ENCODE results near the gene MYH10.

Gene MYH10

DNA sequence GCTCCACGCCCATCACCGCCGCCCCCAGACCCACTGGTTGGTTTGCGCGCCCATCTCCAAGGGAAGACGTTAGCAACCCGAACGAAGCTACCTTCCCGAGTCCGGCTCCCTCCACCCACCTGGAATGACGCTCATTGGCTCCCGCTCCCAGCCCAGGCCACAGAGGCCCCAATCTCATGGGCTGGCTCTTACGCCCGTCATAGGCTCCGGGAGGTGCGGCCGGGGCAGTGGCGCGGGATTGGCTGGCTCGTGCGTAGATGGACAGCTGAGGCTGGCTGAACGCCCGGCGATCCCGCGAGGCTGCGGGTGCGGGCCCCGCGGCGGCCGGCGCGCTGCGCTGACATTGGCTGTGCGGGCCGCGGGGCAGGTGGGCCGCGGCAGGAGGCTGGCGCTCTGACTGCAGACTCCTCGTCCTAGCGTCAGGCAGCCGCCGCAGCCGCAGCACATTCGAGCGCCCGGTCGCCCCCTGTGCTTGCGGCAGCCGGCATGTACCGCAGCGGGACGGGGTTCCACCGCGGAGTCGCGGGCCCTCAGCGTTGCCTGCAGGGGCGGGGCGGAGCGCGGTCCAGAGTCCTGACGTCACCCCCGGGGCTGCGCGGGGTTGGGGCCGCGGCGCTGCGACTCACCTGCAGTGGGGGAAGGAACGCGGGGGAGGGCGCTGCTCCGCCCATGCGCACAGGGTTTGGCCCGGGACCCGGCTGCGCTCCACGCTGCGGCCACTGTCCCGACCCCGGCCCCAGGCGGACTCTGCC is 453 bp upstream of the MYH10 start:
- peak overlapping the region; percentile 96 for H3K4me2 ChIP-seq (ENCODE audit: low read length)
- no peaks in the 10 kb centered on the region for H3K9me3 ChIP-seq (ENCODE audit: control insufficient read depth, insufficient read depth, low read length)
- no peaks in the 10 kb centered on the region for H3K36me3 ChIP-seq (ENCODE audit: control insufficient read depth, low read length)
- H4K20me1 ChIP-seq (ENCODE audit: control insufficient read depth, insufficient read depth, low read depth, low read length) = peaks cover 3% of the 10 kb centered on the region; the same call in 1 of the 2 replicates
- peak overlapping the region; percentile 39 for H3K27ac ChIP-seq (ENCODE audit: low read depth, low read length)
- TF ChIP-seq CTCF (IDR thresholded peaks at IDR 0.05; ENCODE audit: low read depth, low read length, poor library complexity, severe bottlenecking) (peak; percentile 52), EZH2phosphoT487 (IDR thresholded peaks at IDR 0.05; ENCODE audit: borderline replicate concordance, low read length) (no peak)
- H3K4me3 ChIP-seq (ENCODE audit: low read length) = peak overlapping the region; percentile 96
- no peaks in the 10 kb centered on the region for H3K9me2 ChIP-seq (replicated peaks; ENCODE audit: control insufficient read depth, low read length)
- H3K79me2 ChIP-seq (ENCODE audit: control insufficient read depth, low read length) = peaks cover 40% of the 10 kb centered on the region
- H3F3A ChIP-seq (ENCODE audit: control insufficient read depth, insufficient read depth) = no peaks in the 10 kb centered on the region
- peaks cover 19% of the 10 kb centered on the region for H3K4me1 ChIP-seq (ENCODE audit: control insufficient read depth, low read length)
- peaks cover 12% of the 10 kb centered on the region for H3K27me3 ChIP-seq (ENCODE audit: control insufficient read depth, low read length)

GRCh38 chr17:8629371-8630226 is 926 bp downstream of the MYH10 start:
- H3F3A ChIP-seq (ENCODE audit: control insufficient read depth, insufficient read depth) = no peaks in the 10 kb centered on the region
- peak overlapping the region; percentile 96 for H3K4me2 ChIP-seq (ENCODE audit: low read length)
- no peaks in the 10 kb centered on the region for H3K9me2 ChIP-seq (replicated peaks; ENCODE audit: control insufficient read depth, low read length)
- no peak overlapping the region for H3K27ac ChIP-seq (ENCODE audit: low read depth, low read length)
- H3K9me3 ChIP-seq (ENCODE audit: control insufficient read depth, insufficient read depth, low read length) = no peaks in the 10 kb centered on the region
- TF ChIP-seq CTCF (IDR thresholded peaks at IDR 0.05; ENCODE audit: low read depth, low read length, poor library complexity, severe bottlenecking) (no peak), EZH2phosphoT487 (IDR thresholded peaks at IDR 0.05; ENCODE audit: borderline replicate concordance, low read length) (no peak)
- H3K36me3 ChIP-seq (ENCODE audit: control insufficient read depth, low read length) = no peaks in the 10 kb centered on the region
- H3K4me3 ChIP-seq (ENCODE audit: low read length) = peak overlapping the region; percentile 96
- H3K27me3 ChIP-seq (ENCODE audit: control insufficient read depth, low read length) = peaks cover 12% of the 10 kb centered on the region
- peaks cover 19% of the 10 kb centered on the region for H3K4me1 ChIP-seq (ENCODE audit: control insufficient read depth, low read length)
- H3K79me2 ChIP-seq (ENCODE audit: control insufficient read depth, low read length) = peaks cover 50% of the 10 kb centered on the region
- peaks cover 3% of the 10 kb centered on the region; the same call in 1 of the 2 replicates for H4K20me1 ChIP-seq (ENCODE audit: control insufficient read depth, insufficient read depth, low read depth, low read length)

GRCh38 chr17:8628609-8629169 is 1.8 kb downstream of the MYH10 start:
- H3K27me3 ChIP-seq (ENCODE audit: control insufficient read depth, low read length) = peaks cover 12% of the 10 kb centered on the region

More at GRCh38 chr17:8628609-8629169, 1.8 kb downstream of the MYH10 start:
- peaks cover 19% of the 10 kb centered on the region for H3K4me1 ChIP-seq (ENCODE audit: control insufficient read depth, low read length)
- TF ChIP-seq EZH2phosphoT487 (IDR thresholded peaks at IDR 0.05; ENCODE audit: borderline replicate concordance, low read length) = no peak
- no peak for TF ChIP-seq CTCF (IDR thresholded peaks at IDR 0.05; ENCODE audit: low read depth, low read length, poor library complexity, severe bottlenecking)
- no peak overlapping the region for H3K27ac ChIP-seq (ENCODE audit: low read depth, low read length)
- no peaks in the 10 kb centered on the region for H3F3A ChIP-seq (ENCODE audit: control insufficient read depth, insufficient read depth)
- peaks cover 58% of the 10 kb centered on the region for H3K79me2 ChIP-seq (ENCODE audit: control insufficient read depth, low read length)
- no peaks in the 10 kb centered on the region for H3K9me3 ChIP-seq (ENCODE audit: control insufficient read depth, insufficient read depth, low read length)
- H3K36me3 ChIP-seq (ENCODE audit: control insufficient read depth, low read length) = no peaks in the 10 kb centered on the region
- peaks cover 3% of the 10 kb centered on the region; the same call in 1 of the 2 replicates for H4K20me1 ChIP-seq (ENCODE audit: control insufficient read depth, insufficient read depth, low read depth, low read length)
- no peaks in the 10 kb centered on the region for H3K9me2 ChIP-seq (replicated peaks; ENCODE audit: control insufficient read depth, low read length)
- H3K4me3 ChIP-seq (ENCODE audit: low read length) = peak overlapping the region; percentile 96
- H3K4me2 ChIP-seq (ENCODE audit: low read length) = peak overlapping the region; percentile 96
